ENCODE results near the gene SPESP1. TPM values are rescaled to one million over a fixed set of nuclear protein-coding genes. Genes with fewer than 3 reads are reported as not detected.

The SPESP1 gene
- total RNA-seq, 1 experiment from 2014 or later: not detected

DNA sequence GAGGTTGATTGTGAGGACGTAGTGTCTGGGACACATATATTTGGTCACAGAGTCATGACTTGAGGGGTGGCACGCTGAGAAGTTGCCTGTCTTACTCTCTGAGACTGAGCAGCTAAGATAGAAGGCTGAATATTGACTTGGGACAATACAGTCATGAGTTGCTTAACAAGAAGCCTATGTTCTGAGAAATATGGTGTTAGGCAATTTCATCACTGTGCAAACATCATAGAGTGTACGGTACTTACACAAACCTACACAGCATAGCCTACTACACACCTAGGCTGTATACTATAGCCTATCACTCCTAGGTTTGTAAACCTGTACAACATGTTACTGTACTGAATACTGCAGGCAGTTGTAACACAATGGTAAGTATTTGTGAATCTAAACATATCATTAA, 30.3 kb upstream of the SPESP1 start:
- TF ChIP-seq, protein P1, sequence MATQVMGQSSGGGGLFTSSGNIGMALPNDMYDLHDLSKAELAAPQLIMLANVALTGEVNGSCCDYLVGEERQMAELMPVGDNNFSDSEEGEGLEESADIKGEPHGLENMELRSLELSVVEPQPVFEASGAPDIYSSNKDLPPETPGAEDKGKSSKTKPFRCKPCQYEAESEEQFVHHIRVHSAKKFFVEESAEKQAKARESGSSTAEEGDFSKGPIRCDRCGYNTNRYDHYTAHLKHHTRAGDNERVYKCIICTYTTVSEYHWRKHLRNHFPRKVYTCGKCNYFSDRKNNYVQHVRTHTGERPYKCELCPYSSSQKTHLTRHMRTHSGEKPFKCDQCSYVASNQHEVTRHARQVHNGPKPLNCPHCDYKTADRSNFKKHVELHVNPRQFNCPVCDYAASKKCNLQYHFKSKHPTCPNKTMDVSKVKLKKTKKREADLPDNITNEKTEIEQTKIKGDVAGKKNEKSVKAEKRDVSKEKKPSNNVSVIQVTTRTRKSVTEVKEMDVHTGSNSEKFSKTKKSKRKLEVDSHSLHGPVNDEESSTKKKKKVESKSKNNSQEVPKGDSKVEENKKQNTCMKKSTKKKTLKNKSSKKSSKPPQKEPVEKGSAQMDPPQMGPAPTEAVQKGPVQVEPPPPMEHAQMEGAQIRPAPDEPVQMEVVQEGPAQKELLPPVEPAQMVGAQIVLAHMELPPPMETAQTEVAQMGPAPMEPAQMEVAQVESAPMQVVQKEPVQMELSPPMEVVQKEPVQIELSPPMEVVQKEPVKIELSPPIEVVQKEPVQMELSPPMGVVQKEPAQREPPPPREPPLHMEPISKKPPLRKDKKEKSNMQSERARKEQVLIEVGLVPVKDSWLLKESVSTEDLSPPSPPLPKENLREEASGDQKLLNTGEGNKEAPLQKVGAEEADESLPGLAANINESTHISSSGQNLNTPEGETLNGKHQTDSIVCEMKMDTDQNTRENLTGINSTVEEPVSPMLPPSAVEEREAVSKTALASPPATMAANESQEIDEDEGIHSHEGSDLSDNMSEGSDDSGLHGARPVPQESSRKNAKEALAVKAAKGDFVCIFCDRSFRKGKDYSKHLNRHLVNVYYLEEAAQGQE (IDR thresholded peaks at IDR 0.05; ENCODE audit: insufficient read depth in 1 of 2, low read depth in 2 of 2, low read length in 1 of 2): no peak
- TF ChIP-seq POLR2AphosphoS5 (IDR thresholded peaks at IDR 0.05; ENCODE audit: low read depth, low read length) (no peak), SIN3A (IDR thresholded peaks at IDR 0.05; ENCODE audit: borderline replicate concordance, insufficient read depth, low read depth, low read length) (no peak), TCF7L2 (IDR thresholded peaks at IDR 0.05; ENCODE audit: low read depth, low read length) (no peak)
- TF ChIP-seq, protein P2, sequence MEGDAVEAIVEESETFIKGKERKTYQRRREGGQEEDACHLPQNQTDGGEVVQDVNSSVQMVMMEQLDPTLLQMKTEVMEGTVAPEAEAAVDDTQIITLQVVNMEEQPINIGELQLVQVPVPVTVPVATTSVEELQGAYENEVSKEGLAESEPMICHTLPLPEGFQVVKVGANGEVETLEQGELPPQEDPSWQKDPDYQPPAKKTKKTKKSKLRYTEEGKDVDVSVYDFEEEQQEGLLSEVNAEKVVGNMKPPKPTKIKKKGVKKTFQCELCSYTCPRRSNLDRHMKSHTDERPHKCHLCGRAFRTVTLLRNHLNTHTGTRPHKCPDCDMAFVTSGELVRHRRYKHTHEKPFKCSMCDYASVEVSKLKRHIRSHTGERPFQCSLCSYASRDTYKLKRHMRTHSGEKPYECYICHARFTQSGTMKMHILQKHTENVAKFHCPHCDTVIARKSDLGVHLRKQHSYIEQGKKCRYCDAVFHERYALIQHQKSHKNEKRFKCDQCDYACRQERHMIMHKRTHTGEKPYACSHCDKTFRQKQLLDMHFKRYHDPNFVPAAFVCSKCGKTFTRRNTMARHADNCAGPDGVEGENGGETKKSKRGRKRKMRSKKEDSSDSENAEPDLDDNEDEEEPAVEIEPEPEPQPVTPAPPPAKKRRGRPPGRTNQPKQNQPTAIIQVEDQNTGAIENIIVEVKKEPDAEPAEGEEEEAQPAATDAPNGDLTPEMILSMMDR (IDR thresholded peaks at IDR 0.05): no peak

DNA sequence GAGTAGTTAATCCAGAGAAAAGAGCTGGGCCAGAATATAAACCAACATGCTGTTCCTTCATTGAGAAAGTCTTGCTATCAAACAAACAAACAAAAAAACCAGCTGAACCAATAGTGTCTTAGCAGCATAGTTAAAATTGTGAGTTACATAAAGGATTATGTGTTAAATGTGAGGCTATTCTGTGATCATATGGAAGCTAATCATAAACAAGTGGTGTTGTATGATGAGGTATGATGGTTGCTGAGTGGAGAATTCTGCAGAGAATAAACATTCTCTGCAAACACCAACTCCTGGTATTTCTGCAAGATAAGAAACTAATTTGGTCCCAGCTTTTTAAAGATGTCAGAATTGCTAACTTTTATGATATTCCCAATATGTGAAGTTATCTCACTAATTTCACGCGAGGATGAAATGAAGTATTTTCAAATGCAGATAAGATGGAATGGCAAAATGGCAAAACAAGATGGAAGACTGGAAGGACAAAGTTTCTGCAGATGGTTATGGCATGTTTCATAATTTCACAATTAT, 22.9 kb upstream of the SPESP1 start:
- no peak for TF ChIP-seq TCF7L2 (IDR thresholded peaks at IDR 0.05; ENCODE audit: low read depth, low read length)
- Histone ChIP-seq H3K4me1 (ENCODE audit: control insufficient read depth, insufficient read depth, low read length) (no peaks in the 10 kb centered on the region), H3K27me3 (ENCODE audit: control insufficient read depth, insufficient read depth, low read length) (peaks cover 21% of the 10 kb centered on the region), H3K4me3 (ENCODE audit: low read depth in 2 of 2, low read length in 2 of 2) (no peak overlapping the region), H3K9me3 (ENCODE audit: control insufficient read depth, insufficient read depth, low read depth, low read length) (no peaks in the 10 kb centered on the region), H3K36me3 (ENCODE audit: control insufficient read depth, insufficient read depth, low read length) (no peaks in the 10 kb centered on the region), H3K27ac (ENCODE audit: low read length) (no peak overlapping the region)
- ChIA-PET CTCF (no interaction called here), POLR2A (no interaction called here)
- intact Hi-C loops (cut with micrococcal nuclease; ENCODE audit: unreplicated experiment) (no loop called here), in situ Hi-C loops (cut with HindIII; ENCODE audit: low pct_unique_long_range_greater_than_20kb, low sequenced_read_pairs) (no loop called here)
- BruUV-seq (replicated peaks): no TSS peak
- no peak for DNase-seq (ENCODE audit: low read depth, low spot score)
- ATAC-seq: no peak

More for the DNA sequence above, 30.3 kb upstream of the SPESP1 start:
- Histone ChIP-seq H3K27ac (ENCODE audit: low read length) (no peak overlapping the region), H3K27me3 (ENCODE audit: control insufficient read depth, insufficient read depth, low read length) (peaks cover 12% of the 10 kb centered on the region), H3K9me3 (ENCODE audit: control insufficient read depth, insufficient read depth, low read depth, low read length) (no peaks in the 10 kb centered on the region), H3K36me3 (ENCODE audit: control insufficient read depth, insufficient read depth, low read length) (no peaks in the 10 kb centered on the region), H3K4me1 (ENCODE audit: control insufficient read depth, insufficient read depth, low read length) (no peaks in the 10 kb centered on the region), H3K4me3 (ENCODE audit: low read depth in 2 of 2, low read length in 2 of 2) (no peak overlapping the region)
- intact Hi-C loops (cut with micrococcal nuclease; ENCODE audit: unreplicated experiment) (no loop called here), in situ Hi-C loops (cut with HindIII; ENCODE audit: low pct_unique_long_range_greater_than_20kb, low sequenced_read_pairs) (no loop called here)
- CTCF ChIA-PET: no interaction called here
- DNase-seq (ENCODE audit: low read depth, low spot score): no peak
- POLR2A ChIA-PET: no interaction called here
- BruUV-seq (replicated peaks): no TSS peak
- no peak for ATAC-seq

DNA sequence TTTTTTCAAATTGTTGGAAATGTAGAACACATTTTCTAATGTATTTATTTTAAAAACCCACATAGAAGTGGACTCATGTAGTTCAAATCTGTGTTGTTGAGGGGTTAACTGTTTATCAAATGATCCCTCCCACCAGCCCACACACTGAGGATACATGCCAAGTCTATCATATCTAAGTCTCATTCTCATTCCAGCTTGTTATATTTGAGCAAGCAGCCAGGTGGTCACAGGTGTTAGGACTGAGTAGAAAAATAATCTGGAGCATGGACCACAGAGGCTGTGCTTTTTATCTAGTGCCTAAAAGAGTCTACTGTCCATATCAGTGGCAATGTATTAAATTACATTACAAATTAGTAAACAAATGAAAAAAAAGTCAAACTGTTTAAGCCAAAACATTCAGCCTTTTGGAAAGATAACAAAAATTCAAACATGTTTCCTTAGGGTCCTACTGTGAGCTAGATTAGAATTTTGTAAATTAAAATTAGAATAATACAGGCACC, 20.7 kb upstream of the SPESP1 start:
- DNase-seq (ENCODE audit: low read depth, low spot score) (no peak), ATAC-seq (no peak)
- POLR2A ChIA-PET: no interaction called here
- no peaks in the 10 kb centered on the region for H3K4me1 ChIP-seq (ENCODE audit: control insufficient read depth, insufficient read depth, low read length)
- H3K9me3 ChIP-seq (ENCODE audit: control insufficient read depth, insufficient read depth, low read depth, low read length): no peaks in the 10 kb centered on the region
- H3K27ac ChIP-seq (ENCODE audit: low read length): no peak overlapping the region
- H3K4me3 ChIP-seq (ENCODE audit: low read depth in 2 of 2, low read length in 2 of 2): no peak overlapping the region
- in situ Hi-C loops (cut with HindIII; ENCODE audit: low pct_unique_long_range_greater_than_20kb, low sequenced_read_pairs): no loop called here
- CTCF ChIA-PET: no interaction called here
- intact Hi-C loops (cut with micrococcal nuclease; ENCODE audit: unreplicated experiment): no loop called here
- TF ChIP-seq, protein P2 (IDR thresholded peaks at IDR 0.05): no peak
- TF ChIP-seq, protein P1 (IDR thresholded peaks at IDR 0.05; ENCODE audit: insufficient read depth in 1 of 2, low read depth in 2 of 2, low read length in 1 of 2): no peak
- TF ChIP-seq SIN3A (IDR thresholded peaks at IDR 0.05; ENCODE audit: borderline replicate concordance, insufficient read depth, low read depth, low read length) (no peak), TCF7L2 (IDR thresholded peaks at IDR 0.05; ENCODE audit: low read depth, low read length) (no peak), POLR2AphosphoS5 (IDR thresholded peaks at IDR 0.05; ENCODE audit: low read depth, low read length) (no peak)
- no TSS peak for BruUV-seq (replicated peaks)
- no peaks in the 10 kb centered on the region for H3K36me3 ChIP-seq (ENCODE audit: control insufficient read depth, insufficient read depth, low read length)
- H3K27me3 ChIP-seq (ENCODE audit: control insufficient read depth, insufficient read depth, low read length): peaks cover 16% of the 10 kb centered on the region
